Type B pancreatic cell (in vitro differentiated cells): ENCODE data around the gene PPIP5K1. TPM values are rescaled to one million over a fixed set of nuclear protein-coding genes. Genes with fewer than 3 reads are reported as not detected.

ENCODE experiments used
- DNase-seq: peaks from one replicate; pipeline ENCODE4 v3.0.0; 2021; ENCODE audit warnings: mixed read lengths; ENCODE audit not compliant: unreplicated experiment; ENCODE audit errors: extremely low spot score
- H3K27ac Mint-ChIP-seq: 2 replicates; pipeline ENCODE4 v1.8.0; 2021; ENCODE audit warnings: mild to moderate bottlenecking, mixed read lengths
- H3K27me3 Mint-ChIP-seq: 2 replicates; pipeline ENCODE4 v1.8.0; 2021; ENCODE audit warnings: mixed read lengths
- H3K36me3 Mint-ChIP-seq: 2 replicates; pipeline ENCODE4 v1.8.0; 2021; ENCODE audit warnings: mixed read lengths
- H3K4me1 Mint-ChIP-seq: one replicate; pipeline ENCODE4 v1.8.0; 2021; ENCODE audit warnings: mixed read lengths; ENCODE audit not compliant: unreplicated experiment
- H3K4me3 Mint-ChIP-seq: 2 replicates; pipeline ENCODE4 v1.8.0; 2021; ENCODE audit warnings: mild to moderate bottlenecking, mixed read lengths
- H3K9me3 Mint-ChIP-seq: 2 replicates; pipeline ENCODE4 v1.8.0; 2021; ENCODE audit warnings: mixed read lengths
- total RNA-seq: library from RNA; stranded (reverse); gene quantifications from 2 replicates; pipeline ENCODE4 v1.2.1, GENCODE V29; 2021; ENCODE audit warnings: low replicate concordance
- TF ChIP-seq, protein P1 (sequence below): fragments of 200-600 bp; sonication (generic); conservative IDR thresholded peaks from 2 replicates; pipeline ENCODE4 v1.5.0; 2021; ENCODE audit warnings: antibody characterized with exemption, mild to moderate bottlenecking

PPIP5K1 gene
- total RNA-seq, 1 donor from 2014 or later = 58.2 TPM

DNA sequence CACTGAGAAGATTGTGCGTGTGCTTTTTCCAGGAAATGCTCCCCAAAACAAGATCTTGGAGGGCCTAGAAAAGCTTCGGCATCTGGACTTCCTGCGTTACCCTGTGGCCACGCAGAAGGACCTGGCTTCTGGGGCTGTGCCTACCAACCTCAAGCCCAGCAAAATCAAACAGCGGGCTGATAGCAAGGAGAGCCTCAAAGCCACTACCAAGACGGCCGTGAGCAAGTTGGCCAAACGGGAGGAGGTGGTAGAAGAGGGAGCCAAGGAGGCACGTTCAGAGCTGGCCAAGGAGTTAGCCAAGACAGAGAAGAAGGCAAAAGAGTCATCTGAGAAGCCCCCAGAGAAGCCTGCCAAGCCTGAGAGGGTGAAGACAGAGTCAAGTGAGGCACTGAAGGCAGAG, 67.8 kb downstream of the PPIP5K1 start:
- DNase-seq = no peak
- no peaks in the 10 kb centered on the region for H3K9me3 Mint-ChIP-seq
- TF ChIP-seq, protein P1, sequence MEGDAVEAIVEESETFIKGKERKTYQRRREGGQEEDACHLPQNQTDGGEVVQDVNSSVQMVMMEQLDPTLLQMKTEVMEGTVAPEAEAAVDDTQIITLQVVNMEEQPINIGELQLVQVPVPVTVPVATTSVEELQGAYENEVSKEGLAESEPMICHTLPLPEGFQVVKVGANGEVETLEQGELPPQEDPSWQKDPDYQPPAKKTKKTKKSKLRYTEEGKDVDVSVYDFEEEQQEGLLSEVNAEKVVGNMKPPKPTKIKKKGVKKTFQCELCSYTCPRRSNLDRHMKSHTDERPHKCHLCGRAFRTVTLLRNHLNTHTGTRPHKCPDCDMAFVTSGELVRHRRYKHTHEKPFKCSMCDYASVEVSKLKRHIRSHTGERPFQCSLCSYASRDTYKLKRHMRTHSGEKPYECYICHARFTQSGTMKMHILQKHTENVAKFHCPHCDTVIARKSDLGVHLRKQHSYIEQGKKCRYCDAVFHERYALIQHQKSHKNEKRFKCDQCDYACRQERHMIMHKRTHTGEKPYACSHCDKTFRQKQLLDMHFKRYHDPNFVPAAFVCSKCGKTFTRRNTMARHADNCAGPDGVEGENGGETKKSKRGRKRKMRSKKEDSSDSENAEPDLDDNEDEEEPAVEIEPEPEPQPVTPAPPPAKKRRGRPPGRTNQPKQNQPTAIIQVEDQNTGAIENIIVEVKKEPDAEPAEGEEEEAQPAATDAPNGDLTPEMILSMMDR = no peak

DNA sequence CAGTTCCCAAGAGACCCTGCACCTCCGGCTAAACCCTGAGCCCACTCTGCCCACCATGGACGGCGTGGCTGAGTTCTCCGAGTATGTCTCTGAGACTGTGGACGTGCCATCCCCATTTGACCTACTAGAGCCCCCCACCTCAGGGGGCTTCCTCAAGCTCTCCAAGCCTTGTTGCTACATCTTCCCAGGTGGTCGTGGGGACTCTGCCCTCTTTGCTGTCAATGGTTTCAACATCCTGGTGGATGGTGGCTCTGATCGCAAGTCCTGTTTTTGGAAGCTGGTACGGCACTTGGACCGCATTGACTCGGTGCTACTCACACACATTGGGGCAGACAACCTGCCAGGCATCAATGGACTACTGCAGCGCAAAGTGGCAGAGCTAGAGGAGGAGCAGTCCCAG, 68.6 kb downstream of the PPIP5K1 start:
- Mint-ChIP-seq H3K36me3 (peaks cover 42% of the 10 kb centered on the region), H3K27ac (no peak overlapping the region)
- TF ChIP-seq, protein P1 = no peak

More for the DNA sequence above, 67.8 kb downstream of the PPIP5K1 start:
- Mint-ChIP-seq H3K27me3 (no peaks in the 10 kb centered on the region), H3K36me3 (peaks cover 42% of the 10 kb centered on the region), H3K4me3 (no peak overlapping the region), H3K27ac (no peak overlapping the region), H3K4me1 (peaks cover 23% of the 10 kb centered on the region)

DNA sequence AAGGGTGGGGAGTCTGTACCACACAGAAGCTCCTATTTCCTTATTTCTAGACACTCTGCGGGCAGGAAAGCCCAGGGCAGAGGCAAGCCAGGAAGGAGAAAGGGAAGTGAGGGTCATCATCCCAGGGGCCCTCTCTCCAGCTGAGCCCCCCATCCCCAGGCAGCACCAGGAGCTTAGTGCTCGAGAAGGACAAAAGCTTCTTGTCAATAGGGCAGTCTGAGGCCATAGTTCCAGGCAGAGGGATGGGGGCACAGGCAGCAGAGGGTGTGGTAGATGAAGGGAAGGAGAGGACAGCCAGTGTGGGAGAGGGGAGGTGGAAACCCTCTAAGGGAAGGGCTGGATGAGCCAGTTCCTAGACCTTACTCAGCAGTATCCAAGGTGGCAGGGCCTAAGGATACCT, 69.9 kb downstream of the PPIP5K1 start:
- Mint-ChIP-seq H3K27me3 (no peaks in the 10 kb centered on the region), H3K4me1 (peaks cover 42% of the 10 kb centered on the region), H3K27ac (no peak overlapping the region), H3K4me3 (no peak overlapping the region), H3K36me3 (peaks cover 34% of the 10 kb centered on the region), H3K9me3 (no peaks in the 10 kb centered on the region)
- TF ChIP-seq, protein P1 = no peak
- no peak for DNase-seq

More for the DNA sequence above, 68.6 kb downstream of the PPIP5K1 start:
- Mint-ChIP-seq H3K4me1 (peaks cover 30% of the 10 kb centered on the region), H3K9me3 (no peaks in the 10 kb centered on the region), H3K4me3 (no peak overlapping the region), H3K27me3 (no peaks in the 10 kb centered on the region)
- no peak for DNase-seq

DNA sequence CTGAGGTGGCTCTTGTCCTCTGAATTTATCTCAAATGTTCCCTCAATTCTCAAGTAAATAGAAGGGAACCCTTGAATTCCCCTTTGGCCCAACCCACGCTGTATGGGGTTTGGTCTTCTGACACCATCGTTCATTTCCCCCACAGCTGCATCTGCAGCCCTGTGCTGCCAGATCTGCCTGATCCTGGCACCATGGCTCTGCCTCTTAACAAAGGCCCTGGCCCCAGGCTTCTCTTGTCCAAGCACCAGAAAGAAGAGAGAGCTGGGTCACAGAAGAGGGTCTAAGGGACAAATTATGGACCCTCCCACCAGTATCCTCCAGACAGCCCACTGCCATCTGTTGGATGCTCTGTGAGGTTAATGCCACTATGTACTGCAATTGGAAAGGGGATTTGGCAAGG, 70.8 kb downstream of the PPIP5K1 start:
- peaks cover 30% of the 10 kb centered on the region for H3K36me3 Mint-ChIP-seq

DNA sequence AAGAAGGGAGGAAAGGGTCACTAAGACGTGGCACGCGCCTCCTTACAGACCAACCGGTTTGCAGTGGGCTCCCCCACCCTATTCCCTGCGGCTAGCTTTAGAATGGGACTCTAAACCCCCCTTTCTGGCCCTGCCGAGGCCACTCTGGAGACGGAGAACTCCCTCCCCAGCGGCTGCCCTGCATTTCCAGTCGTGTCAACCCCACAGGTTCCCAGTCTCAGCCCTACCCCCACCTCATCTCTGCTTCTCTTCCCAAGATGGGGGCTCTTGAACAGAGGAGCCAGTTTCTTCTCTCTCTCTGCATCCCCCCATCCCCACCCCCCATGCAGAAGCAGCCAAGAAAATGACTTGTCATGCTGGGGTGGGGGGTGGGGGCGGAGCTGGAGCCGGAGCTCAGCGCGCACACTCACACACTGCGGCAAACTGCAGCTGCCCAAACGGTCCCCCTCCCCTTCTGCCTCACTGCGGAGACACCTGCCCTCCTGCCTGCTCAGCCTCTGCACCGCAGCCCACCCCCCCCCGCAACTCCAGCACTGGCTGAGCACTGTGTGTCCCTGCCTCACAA, 71.7 kb downstream of the PPIP5K1 start:
- no peak for DNase-seq
- peaks cover 53% of the 10 kb centered on the region for H3K4me1 Mint-ChIP-seq
- peak overlapping the region; percentile 92 for H3K4me3 Mint-ChIP-seq
- H3K9me3 Mint-ChIP-seq = no peaks in the 10 kb centered on the region
- peaks cover 24% of the 10 kb centered on the region for H3K36me3 Mint-ChIP-seq
- no peaks in the 10 kb centered on the region for H3K27me3 Mint-ChIP-seq
- TF ChIP-seq, protein P1 = no peak
- peak overlapping the region; percentile 80 for H3K27ac Mint-ChIP-seq

More for the DNA sequence above, 70.8 kb downstream of the PPIP5K1 start:
- Mint-ChIP-seq H3K27me3 (no peaks in the 10 kb centered on the region), H3K9me3 (no peaks in the 10 kb centered on the region), H3K4me3 (peak overlapping the region; percentile 92), H3K4me1 (peaks cover 48% of the 10 kb centered on the region), H3K27ac (peak overlapping the region; percentile 80)
- TF ChIP-seq, protein P1 = no peak
- DNase-seq = no peak
